Keratinocyte (primary cell): ENCODE measurements around the gene NEURL3.

Experiments used
- EZH2 ChIP-seq: IDR thresholded peaks from one replicate; pipeline ENCODE4 v1.6.1; 2012; ENCODE audit warnings: inconsistent platforms, mild to moderate bottlenecking, low read length, moderate library complexity
- TF ChIP-seq, protein P1 (sequence below), 3 experiments: IDR thresholded peaks in 1 of 3; conservative IDR thresholded peaks in 1 of 3; optimal IDR thresholded peaks in 1 of 3; 2 replicates in 2 of 3; 3 replicates in 1 of 3; pipeline versions ENCODE3 to v1.5.1; 2011; ENCODE audit warnings: low read length in 3 of 3, mild to moderate bottlenecking in 3 of 3, moderate library complexity in 2 of 3, control low read depth in 1 of 3, inconsistent platforms in 1 of 3; ENCODE audit not compliant: insufficient read depth in 2 of 3; ENCODE audit errors: extremely low read depth in 1 of 3

DNA sequence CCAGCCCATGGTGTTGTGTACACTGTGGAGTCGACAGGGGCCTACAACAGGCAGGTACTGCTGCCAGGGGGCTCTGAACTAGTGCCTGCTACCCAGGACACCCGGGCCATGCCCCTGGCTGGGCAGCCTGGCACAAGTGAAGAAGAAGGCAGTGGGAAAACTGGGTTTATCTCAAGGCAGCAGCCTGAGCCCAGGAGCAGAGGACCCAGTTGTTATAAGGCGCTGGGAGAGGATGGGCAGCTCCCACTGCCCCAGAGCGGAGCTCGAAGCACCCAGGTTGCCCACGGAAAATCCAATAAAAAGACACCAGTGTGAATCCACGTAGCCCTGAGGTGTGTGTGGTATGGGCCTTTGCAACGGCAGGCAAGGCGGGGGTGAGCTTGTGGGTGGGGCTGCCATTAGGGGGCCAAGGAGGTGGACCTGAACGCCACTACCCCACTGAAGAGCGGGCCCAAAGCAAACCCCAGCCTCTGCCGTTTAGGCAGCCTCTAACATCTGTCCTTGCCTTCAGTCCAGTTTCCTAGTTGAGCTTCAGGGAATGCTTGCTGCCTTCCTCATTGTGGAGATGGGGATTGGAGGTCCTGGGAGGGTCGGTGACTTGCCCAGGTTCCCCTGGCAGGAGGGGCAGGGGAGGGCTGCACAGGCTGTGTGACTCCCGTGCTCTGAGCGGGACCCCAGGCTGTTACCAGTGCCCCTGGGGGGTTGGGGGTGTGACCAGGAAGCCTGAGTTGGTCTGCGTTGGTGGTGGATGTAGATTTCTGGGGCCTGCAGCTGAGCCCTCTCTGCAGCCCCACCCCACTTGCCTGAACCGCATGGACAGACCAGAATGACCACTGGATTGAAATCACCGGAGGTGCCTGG lies 47.4 kb upstream of the NEURL3 start:
- TF ChIP-seq, protein P1, sequence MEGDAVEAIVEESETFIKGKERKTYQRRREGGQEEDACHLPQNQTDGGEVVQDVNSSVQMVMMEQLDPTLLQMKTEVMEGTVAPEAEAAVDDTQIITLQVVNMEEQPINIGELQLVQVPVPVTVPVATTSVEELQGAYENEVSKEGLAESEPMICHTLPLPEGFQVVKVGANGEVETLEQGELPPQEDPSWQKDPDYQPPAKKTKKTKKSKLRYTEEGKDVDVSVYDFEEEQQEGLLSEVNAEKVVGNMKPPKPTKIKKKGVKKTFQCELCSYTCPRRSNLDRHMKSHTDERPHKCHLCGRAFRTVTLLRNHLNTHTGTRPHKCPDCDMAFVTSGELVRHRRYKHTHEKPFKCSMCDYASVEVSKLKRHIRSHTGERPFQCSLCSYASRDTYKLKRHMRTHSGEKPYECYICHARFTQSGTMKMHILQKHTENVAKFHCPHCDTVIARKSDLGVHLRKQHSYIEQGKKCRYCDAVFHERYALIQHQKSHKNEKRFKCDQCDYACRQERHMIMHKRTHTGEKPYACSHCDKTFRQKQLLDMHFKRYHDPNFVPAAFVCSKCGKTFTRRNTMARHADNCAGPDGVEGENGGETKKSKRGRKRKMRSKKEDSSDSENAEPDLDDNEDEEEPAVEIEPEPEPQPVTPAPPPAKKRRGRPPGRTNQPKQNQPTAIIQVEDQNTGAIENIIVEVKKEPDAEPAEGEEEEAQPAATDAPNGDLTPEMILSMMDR (optimal IDR thresholded peaks at IDR 0.05 in 1 of 3, IDR thresholded peaks at IDR 0.05 in 1 of 3, conservative IDR thresholded peaks at IDR 0.05 in 1 of 3; ENCODE audit: extremely low read depth in 1 of 3, insufficient read depth in 2 of 3, low read length in 3 of 3) = no peak
- TF ChIP-seq EZH2 = no peak
